ENCODE results near the gene MYCT1.

MYCT1 gene

GRCh38 chr6:152727507-152727906 is 29.8 kb downstream of the MYCT1 start:
- H3K4me3 ChIP-seq (replicated peaks; ENCODE audit: insufficient read depth, low read length): no peak overlapping the region
- DNase-seq (ENCODE audit: low read depth in 1 of 2, low spot score in 1 of 2): no peak
- no peak overlapping the region for H3K27ac ChIP-seq (replicated peaks)
- no peaks in the 10 kb centered on the region for H3K27me3 ChIP-seq (ENCODE audit: insufficient read depth, poor library complexity, severe bottlenecking)
- TF ChIP-seq REST (IDR thresholded peaks at IDR 0.05; ENCODE audit: insufficient replicate concordance, low read depth): no peak
- TF ChIP-seq SPI1 (IDR thresholded peaks at IDR 0.05; ENCODE audit: borderline replicate concordance, low read depth): no peak
- TF ChIP-seq POLR2AphosphoS5 (IDR thresholded peaks at IDR 0.05; ENCODE audit: low read depth): no peak
- no peak for TF ChIP-seq GABPA (IDR thresholded peaks at IDR 0.05; ENCODE audit: low read depth)
- TF ChIP-seq CTCF (IDR thresholded peaks at IDR 0.05; ENCODE audit: insufficient read depth, low read length): no peak

- Histone ChIP-seq H3K27ac (replicated peaks) (no peak overlapping the region), H3K4me3 (replicated peaks; ENCODE audit: insufficient read depth, low read length) (no peak overlapping the region), H3K27me3 (ENCODE audit: insufficient read depth, poor library complexity, severe bottlenecking) (no peaks in the 10 kb centered on the region)
- no peak for DNase-seq (ENCODE audit: low read depth in 1 of 2, low spot score in 1 of 2)
- no peak for TF ChIP-seq SPI1 (IDR thresholded peaks at IDR 0.05; ENCODE audit: borderline replicate concordance, low read depth)
- no peak for TF ChIP-seq POLR2AphosphoS5 (IDR thresholded peaks at IDR 0.05; ENCODE audit: low read depth)
- no peak for TF ChIP-seq CTCF (IDR thresholded peaks at IDR 0.05; ENCODE audit: insufficient read depth, low read length)
- TF ChIP-seq GABPA (IDR thresholded peaks at IDR 0.05; ENCODE audit: low read depth): no peak
- no peak for TF ChIP-seq REST (IDR thresholded peaks at IDR 0.05; ENCODE audit: insufficient replicate concordance, low read depth)
These were observed 36.9 kb downstream of the MYCT1 start for GRCh38 chr6:152734630-152735029.

GRCh38 chr6:152736687-152737273 is 39.1 kb downstream of the MYCT1 start:
- Histone ChIP-seq H3K27me3 (ENCODE audit: insufficient read depth, poor library complexity, severe bottlenecking) (no peaks in the 10 kb centered on the region), H3K4me3 (replicated peaks; ENCODE audit: insufficient read depth, low read length) (no peak overlapping the region), H3K27ac (replicated peaks) (no peak overlapping the region)
- no peak for DNase-seq (ENCODE audit: low read depth in 1 of 2, low spot score in 1 of 2)
- no peak for TF ChIP-seq REST (IDR thresholded peaks at IDR 0.05; ENCODE audit: insufficient replicate concordance, low read depth)
- no peak for TF ChIP-seq CTCF (IDR thresholded peaks at IDR 0.05; ENCODE audit: insufficient read depth, low read length)
- no peak for TF ChIP-seq POLR2AphosphoS5 (IDR thresholded peaks at IDR 0.05; ENCODE audit: low read depth)
- no peak for TF ChIP-seq GABPA (IDR thresholded peaks at IDR 0.05; ENCODE audit: low read depth)
- TF ChIP-seq SPI1 (IDR thresholded peaks at IDR 0.05; ENCODE audit: borderline replicate concordance, low read depth): no peak
